Stimulated activated CD4-positive, alpha-beta T cell treated with anti-CD3 and anti-CD28 coated beads, Interleukin-4, amount 100 ng/mL, for 48 hours (primary cell): ENCODE data around the gene THBS2.

Experiments used
- DNase-seq, 2 donors: peaks; one replicate each; pipeline ENCODE4 v3.0.0-alpha.2; 2020; ENCODE audit warnings: low read depth in 2 of 2

The THBS2 gene

DNA sequence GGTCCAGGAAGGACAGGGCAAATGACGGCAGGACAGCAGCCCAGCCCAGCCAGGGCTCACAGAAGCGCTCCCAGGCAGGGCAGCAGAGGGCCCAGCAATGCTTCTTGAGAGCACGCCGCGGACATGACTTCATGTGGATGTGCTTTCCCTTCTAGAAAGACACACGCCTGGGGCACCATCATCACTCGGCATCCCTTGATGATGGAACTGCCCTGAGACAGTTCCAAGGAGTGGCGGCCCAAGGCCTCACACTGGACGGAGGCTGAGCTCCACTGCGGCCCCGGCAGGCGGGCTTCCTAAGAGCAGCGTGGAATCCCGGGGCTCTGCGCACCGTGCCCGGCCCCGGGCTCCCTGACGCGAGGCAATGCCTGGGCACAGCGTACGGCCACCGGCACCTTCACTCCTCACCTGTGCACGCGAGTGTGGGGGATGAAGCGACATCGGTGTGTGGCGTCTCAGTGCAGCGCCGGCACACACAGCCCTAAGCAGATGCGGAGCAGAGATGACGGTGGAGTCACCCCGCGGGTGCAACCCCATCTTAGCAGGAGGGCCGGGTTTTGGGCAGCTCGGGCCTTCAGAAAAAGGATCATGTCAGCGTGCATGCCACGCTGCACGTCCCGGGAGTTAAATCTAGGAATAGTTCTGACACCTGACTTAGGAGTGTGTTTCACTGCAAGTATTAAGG is 86.6 kb downstream of the THBS2 start:
- no peak for DNase-seq
